Dermis blood vessel endothelial cell (primary cell): ENCODE data around the gene P2RX2. TPM values are rescaled to one million over a fixed set of nuclear protein-coding genes. Genes with fewer than 3 reads are reported as not detected.

ENCODE experiments used
- DNase-seq: peaks from one replicate; pipeline ENCODE4 v3.0.0; 2010
- total RNA-seq: library from RNA; depleted of rRNA; stranded (reverse); fragments of >200 nt; gene quantifications from 2 replicates; pipeline ENCODE4 v1.2.3, GENCODE V29; 2014

P2RX2 gene
- total RNA-seq, 1 donor from 2014 or later = 0.17 TPM

- DNase-seq = no peak
Measured at GRCh38 chr12:132662901-132663755, 44.6 kb downstream of the P2RX2 start.

GRCh38 chr12:132664206-132665148, 45.9 kb downstream of the P2RX2 start:
- DNase-seq = no peak

GRCh38 chr12:132665149-132665491, 46.5 kb downstream of the P2RX2 start:
- DNase-seq = no peak

- no peak for DNase-seq
Measured at GRCh38 chr12:132665794-132666193, 47.2 kb downstream of the P2RX2 start.

- DNase-seq = no peak
Measured at GRCh38 chr12:132668191-132669088, 49.9 kb downstream of the P2RX2 start.

- DNase-seq = peak; percentile 23
Measured at GRCh38 chr12:132669166-132669879, 50.7 kb downstream of the P2RX2 start.

Other genes starting within 250 kb of the P2RX2 start
- gene FBRSL1, start 128.6 kb upstream of the P2RX2 start, total RNA-seq = 4.4 and 4.8 TPM in 2 replicates
- 3.2 and 6.6 TPM in 2 replicates for gene LRCOL1, start 8.2 kb upstream of the P2RX2 start, total RNA-seq
- 32.5 and 39.7 TPM in 2 replicates for gene POLE, start 68.6 kb downstream of the P2RX2 start, total RNA-seq
- 27.3 and 34.4 TPM in 2 replicates for gene PXMP2, start 68.8 kb downstream of the P2RX2 start, total RNA-seq
- 63.3 and 73.5 TPM in 2 replicates for gene PGAM5, start 92.1 kb downstream of the P2RX2 start, total RNA-seq
- 51.6 and 61.6 TPM in 2 replicates for gene ANKLE2, start 143.1 kb downstream of the P2RX2 start, total RNA-seq
- 101 and 139 TPM in 2 replicates for gene GOLGA3, start 210.1 kb downstream of the P2RX2 start, total RNA-seq